Omental fat pad (tissue), 4 donors: ENCODE data around the gene TBC1D4. TPM values are rescaled to one million over a fixed set of nuclear protein-coding genes. Genes with fewer than 3 reads are reported as not detected.

Source experiments
- ATAC-seq: fragments of 150-250 bp; one replicate; pipeline ENCODE4 v1.9.1; 2016; ENCODE audit warnings: mild to moderate bottlenecking, moderate library complexity; ENCODE audit not compliant: low FRiP score
- DNase-seq: peaks from one replicate; pipeline ENCODE4 v3.0.0-alpha.2; 2019; ENCODE audit warnings: low spot score
- CTCF ChIP-seq, 3 donors: fragments of 450-650 bp; IDR thresholded peaks; one replicate each; pipeline ENCODE4 v1.5.1; 2016 to 2017; ENCODE audit warnings: antibody characterized with exemption in 3 of 3, mild to moderate bottlenecking in 3 of 3, moderate library complexity in 2 of 3
- total RNA-seq, 4 donors: library from RNA; depleted of rRNA; stranded (reverse); fragments of >200 nt; gene quantifications; one replicate each; pipeline ENCODE4 v1.1.0, GENCODE V29; 2016

TBC1D4 gene
- total RNA-seq, 4 donors from 2014 or later: 24.7 to 55.1 (median 39.2) TPM

- TF ChIP-seq CTCF (IDR thresholded peaks at IDR 0.05): no peak
- no peak for DNase-seq
- no peak for ATAC-seq
These were observed 4.4 kb upstream of the TBC1D4 start for GRCh38 chr13:75486146-75487062.

GRCh38 chr13:75485286-75486062, 3.5 kb upstream of the TBC1D4 start:
- no peak for ATAC-seq
- DNase-seq: no peak

GRCh38 chr13:75482820-75483079, 781 bp upstream of the TBC1D4 start:
- no peak for ATAC-seq
- DNase-seq: no peak
- TF ChIP-seq CTCF (IDR thresholded peaks at IDR 0.05): no peak

More at GRCh38 chr13:75485286-75486062, 3.5 kb upstream of the TBC1D4 start:
- TF ChIP-seq CTCF (IDR thresholded peaks at IDR 0.05): no peak

- ATAC-seq: peak; percentile 47
- no peak for DNase-seq
- TF ChIP-seq CTCF (IDR thresholded peaks at IDR 0.05): no peak
These were observed 546 bp downstream of the TBC1D4 start for GRCh38 chr13:75481176-75482069.

GRCh38 chr13:75480671-75481175, 1.2 kb downstream of the TBC1D4 start:
- no peak for TF ChIP-seq CTCF (IDR thresholded peaks at IDR 0.05)
- DNase-seq (no peak), ATAC-seq (peak; percentile 45)

- DNase-seq (no peak), ATAC-seq (no peak)
- no peak for TF ChIP-seq CTCF (IDR thresholded peaks at IDR 0.05)
These were observed 2.7 kb downstream of the TBC1D4 start for GRCh38 chr13:75479102-75479740.
